Inflammatory macrophage treated with lipopolysaccharide for 4 hours (primary cell): ENCODE results near the gene ACTN4.

ENCODE experiments used
- DNase-seq: peaks from one replicate; pipeline ENCODE4 v3.0.0-alpha.2; 2020

The ACTN4 gene

GRCh38 chr19:38712161-38712748 is 64.8 kb downstream of the ACTN4 start:
- no peak for DNase-seq

- DNase-seq = no peak
Measured at GRCh38 chr19:38713227-38713649, 65.8 kb downstream of the ACTN4 start.

- DNase-seq = no peak
Measured at GRCh38 chr19:38713865-38714264, 66.4 kb downstream of the ACTN4 start.

DNA sequence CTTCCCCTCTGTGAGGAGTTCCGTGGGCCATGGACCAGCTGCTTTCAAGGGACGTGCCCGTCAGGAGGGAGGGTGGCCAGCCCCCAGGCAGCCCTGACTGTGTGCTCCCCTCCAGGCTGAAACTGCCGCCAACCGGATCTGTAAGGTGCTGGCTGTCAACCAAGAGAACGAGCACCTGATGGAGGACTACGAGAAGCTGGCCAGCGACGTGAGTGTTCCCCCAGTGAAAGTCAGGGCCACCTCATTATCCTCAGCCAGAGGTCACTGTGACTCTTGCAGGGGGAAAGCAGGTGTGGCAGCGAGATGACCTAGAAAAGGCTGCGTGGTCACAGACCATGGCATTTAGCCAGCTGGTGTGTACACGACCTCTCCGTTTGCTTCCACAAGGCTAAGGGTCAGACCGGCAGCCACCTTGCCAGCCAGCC is 66.9 kb downstream of the ACTN4 start:
- no peak for DNase-seq

GRCh38 chr19:38715555-38715954 is 68.1 kb downstream of the ACTN4 start:
- DNase-seq = no peak

GRCh38 chr19:38717051-38717450 is 69.6 kb downstream of the ACTN4 start:
- no peak for DNase-seq

DNA sequence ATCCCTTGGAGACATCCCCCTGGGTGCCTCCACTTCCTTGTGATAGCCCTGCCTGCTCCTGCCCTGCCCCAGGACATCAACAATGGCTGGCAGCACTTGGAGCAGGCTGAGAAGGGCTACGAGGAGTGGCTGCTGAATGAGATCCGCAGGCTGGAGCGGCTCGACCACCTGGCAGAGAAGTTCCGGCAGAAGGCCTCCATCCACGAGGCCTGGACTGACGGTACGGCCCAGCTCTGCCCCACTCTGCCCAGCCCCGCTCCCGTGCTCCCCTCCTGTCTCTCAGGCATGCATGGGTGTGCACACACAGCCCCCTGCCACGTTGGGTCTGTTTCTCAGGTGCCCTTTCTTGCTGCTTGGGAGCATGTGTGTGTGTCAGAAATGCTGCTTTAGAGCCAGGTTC is 70.4 kb downstream of the ACTN4 start:
- no peak for DNase-seq

- no peak for DNase-seq
Measured at GRCh38 chr19:38718747-38719543, 71.5 kb downstream of the ACTN4 start.

GRCh38 chr19:38719761-38720558 is 72.5 kb downstream of the ACTN4 start:
- no peak for DNase-seq

DNA sequence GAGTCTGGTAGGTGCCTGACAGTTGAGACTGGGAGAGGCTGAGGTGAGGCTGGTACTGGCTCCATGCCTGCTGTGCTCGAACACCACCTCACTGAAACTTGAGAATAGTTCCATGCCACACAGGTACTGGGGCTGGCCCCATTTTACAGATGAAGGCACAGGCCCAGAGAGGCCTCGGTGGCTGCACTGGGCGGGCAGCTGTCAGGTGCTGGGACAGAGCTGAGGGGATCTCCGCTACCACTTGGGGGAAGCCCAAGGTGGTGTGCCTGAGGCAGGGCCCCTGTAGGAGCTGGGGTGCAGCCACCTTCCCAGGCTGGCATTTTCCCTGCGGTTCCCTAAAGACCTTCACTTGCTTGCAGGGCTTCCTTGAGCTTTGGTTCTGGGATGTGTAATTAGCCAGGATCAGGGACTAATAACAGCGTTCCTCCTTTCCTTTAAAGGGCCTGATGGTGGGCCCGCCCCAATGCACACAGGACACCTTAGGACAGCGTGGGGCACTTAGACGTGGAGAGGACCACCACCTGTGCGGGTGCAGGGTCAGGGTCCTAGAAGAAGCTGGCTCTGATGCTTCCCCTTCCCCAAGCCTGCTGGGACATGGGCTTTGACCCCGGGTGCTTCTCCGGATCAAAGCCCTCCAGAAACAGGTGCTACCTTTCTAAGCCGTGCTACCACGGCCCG is 73.2 kb downstream of the ACTN4 start:
- DNase-seq = no peak

DNA sequence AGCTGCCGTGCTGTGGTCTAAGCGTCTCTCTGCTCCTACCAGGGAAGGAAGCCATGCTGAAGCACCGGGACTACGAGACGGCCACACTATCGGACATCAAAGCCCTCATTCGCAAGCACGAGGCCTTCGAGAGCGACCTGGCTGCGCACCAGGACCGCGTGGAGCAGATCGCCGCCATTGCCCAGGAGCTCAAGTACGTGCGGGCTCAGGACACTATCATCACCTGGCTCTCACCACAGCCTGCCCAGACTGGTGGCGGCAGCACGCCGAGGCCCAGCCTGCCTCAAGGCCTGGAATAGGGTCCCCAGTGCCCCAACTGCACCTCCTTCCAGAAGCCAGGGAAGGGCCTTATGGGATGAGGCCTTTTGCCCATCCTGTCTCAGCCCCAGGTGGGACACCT is 74.0 kb downstream of the ACTN4 start:
- no peak for DNase-seq

DNA sequence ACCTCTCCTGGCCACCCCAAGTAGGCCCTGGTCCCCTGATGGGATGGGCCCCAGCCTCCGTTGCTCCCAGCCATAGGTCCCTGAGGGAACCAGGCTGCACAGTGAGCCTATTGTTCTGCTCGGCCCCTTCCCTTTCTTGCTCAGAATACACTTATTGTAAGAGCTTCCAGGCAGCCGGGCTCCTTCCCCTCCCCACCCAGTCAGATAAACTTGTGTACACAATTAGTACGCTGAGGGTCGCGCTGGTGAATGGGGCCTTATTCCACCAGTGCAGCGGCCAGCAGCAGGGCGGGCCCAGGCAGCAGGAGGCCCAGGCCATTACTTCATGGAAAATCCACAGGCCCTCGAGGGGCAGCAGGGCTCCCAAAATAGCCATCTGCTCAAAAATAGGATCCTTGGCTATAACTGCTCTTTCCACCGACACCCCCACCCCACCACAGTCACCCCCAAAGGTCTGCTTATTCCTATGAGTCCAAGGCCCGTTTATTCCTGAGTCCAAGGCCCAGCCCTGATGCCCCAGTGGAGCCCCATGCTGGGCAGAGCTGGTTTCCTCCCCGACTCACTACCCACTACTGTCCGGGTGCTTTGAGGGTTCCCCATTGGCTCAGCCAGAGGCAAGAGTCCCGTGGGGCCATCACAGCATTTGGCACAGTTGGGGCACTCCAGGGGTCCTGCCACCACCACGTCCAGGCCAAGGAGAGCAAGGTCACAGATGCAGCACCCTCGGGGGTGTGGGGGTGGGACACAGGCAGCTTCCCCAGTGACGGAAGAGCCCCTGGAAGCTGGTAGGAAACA is 74.7 kb downstream of the ACTN4 start:
- DNase-seq = no peak

- no peak for DNase-seq
Measured at GRCh38 chr19:38722947-38723605, 75.6 kb downstream of the ACTN4 start.

GRCh38 chr19:38723606-38723965 is 76.1 kb downstream of the ACTN4 start:
- DNase-seq = no peak

- no peak for DNase-seq
Measured at GRCh38 chr19:38723990-38724854, 76.8 kb downstream of the ACTN4 start.

DNA sequence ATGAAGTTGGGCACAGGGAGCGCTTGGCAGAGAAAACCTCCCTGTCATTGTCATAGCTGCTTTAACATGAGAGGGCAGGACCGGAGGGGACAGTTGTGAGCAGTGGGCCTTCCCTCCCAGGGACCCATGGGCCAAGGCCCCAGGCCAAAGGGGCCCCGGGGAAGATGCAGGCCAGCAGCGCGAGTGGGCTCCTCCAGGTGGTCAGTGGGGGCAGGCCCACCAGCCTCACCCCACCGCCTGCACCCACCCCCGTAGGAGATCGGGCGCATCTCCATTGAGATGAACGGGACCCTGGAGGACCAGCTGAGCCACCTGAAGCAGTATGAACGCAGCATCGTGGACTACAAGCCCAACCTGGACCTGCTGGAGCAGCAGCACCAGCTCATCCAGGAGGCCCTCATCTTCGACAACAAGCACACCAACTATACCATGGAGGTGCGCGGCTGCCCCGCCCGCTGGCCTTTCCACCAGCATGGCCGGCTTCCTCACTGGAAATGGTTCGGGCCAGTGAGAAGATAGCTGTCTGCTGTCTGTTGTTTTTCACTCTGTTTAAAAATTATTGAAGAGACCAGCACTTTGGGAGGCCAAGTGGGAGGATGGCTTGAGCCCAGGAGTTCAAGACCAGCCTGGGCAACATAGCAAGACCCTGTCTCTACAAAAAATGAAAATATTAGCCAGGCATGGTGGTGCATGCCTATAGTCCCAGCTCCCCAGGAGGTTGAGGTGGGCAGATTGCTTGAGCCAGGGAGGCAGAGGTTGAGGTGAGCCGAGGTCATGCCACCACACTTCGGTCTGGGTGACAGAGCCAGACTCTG is 78.2 kb downstream of the ACTN4 start:
- DNase-seq = no peak

DNA sequence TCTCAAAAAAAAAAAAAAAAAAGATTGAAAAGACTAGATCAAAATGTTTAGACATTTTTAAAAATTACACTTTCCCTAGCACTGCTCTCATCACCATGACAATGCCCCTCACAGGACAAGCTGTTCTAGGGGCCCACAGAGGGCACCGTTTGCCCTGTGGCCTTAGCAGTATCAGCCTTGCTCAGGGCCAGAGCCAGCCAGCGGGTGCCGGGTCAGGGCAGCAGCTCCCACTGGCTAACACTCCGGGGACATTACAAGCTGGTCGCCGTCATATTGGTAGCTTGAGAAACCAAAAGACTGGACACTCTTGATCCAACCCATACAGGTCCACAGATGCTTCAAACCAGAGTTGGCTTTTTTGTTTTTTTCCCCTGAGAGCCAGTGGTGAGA is 78.8 kb downstream of the ACTN4 start:
- no peak for DNase-seq

GRCh38 chr19:38726761-38727301 is 79.4 kb downstream of the ACTN4 start:
- no peak for DNase-seq

- no peak for DNase-seq
Measured at GRCh38 chr19:38727306-38727867, 79.9 kb downstream of the ACTN4 start.
